ENCODE results near the gene AGAP1. TPM values are rescaled to one million over a fixed set of nuclear protein-coding genes. Genes with fewer than 3 reads are reported as not detected.

AGAP1 gene
- total RNA-seq, 1 experiment from 2014 or later, result 25.8 TPM

- H3K9ac ChIP-seq (ENCODE audit: extremely low read depth, insufficient read length, low read length), result no peak overlapping the region
- no peaks in the 10 kb centered on the region for H3K9me3 ChIP-seq (ENCODE audit: control insufficient read depth, low read depth, low read length)
- H3K36me3 Mint-ChIP-seq (ENCODE audit: insufficient read depth in 1 of 3, low read depth in 3 of 3), result peaks cover 0 to 2% (median 0%) of the 10 kb centered on the region in 3 experiments; a peak in 1 of 7 replicates
- no peak overlapping the region for H4K5ac ChIP-seq (ENCODE audit: insufficient read length, low read depth, low read length)
- no peak overlapping the region for H3K56ac ChIP-seq (ENCODE audit: insufficient read length, low read depth, low read length)
- no peak overlapping the region for H3K27ac ChIP-seq (ENCODE audit: insufficient read length, low read depth, low read length)
- peaks cover 12% of the 10 kb centered on the region; the same call in 1 of the 2 replicates for H3K4me1 ChIP-seq (ENCODE audit: insufficient read depth, low read length)
- no peak overlapping the region for H3K23ac ChIP-seq (ENCODE audit: insufficient read length, low read depth, low read length)
- H2AFZ ChIP-seq (ENCODE audit: low read length), result no peak overlapping the region
- no peak overlapping the region for H3K18ac ChIP-seq (ENCODE audit: insufficient read length, low read depth, low read length)
- peak overlapping the region; percentile 61 to 75 for H3K4me3 Mint-ChIP-seq
- peak overlapping the region; percentile 69 for H3K4me2 ChIP-seq (ENCODE audit: insufficient read depth, insufficient read length, low read length)
- H3K14ac ChIP-seq (ENCODE audit: insufficient read depth, low read length), result no peak overlapping the region
- peaks cover 22% of the 10 kb centered on the region for H3K27me3 ChIP-seq (ENCODE audit: insufficient read depth, low read length)
- H2BK12ac ChIP-seq (ENCODE audit: insufficient read length, low read depth, low read length), result no peak overlapping the region
- peaks cover 7 to 15% of the 10 kb centered on the region in 2 experiments; a peak in 4 of 5 replicates for H3K9me3 Mint-ChIP-seq
- WGBS (ENCODE audit: extremely low coverage, insufficient read length, low lambda C conversion rate), result no CpG with 5 or more reads among the region's 15 CpGs
- H2AK5ac ChIP-seq (ENCODE audit: insufficient read length, low read length), result no peak overlapping the region
- TF ChIP-seq, protein P1, sequence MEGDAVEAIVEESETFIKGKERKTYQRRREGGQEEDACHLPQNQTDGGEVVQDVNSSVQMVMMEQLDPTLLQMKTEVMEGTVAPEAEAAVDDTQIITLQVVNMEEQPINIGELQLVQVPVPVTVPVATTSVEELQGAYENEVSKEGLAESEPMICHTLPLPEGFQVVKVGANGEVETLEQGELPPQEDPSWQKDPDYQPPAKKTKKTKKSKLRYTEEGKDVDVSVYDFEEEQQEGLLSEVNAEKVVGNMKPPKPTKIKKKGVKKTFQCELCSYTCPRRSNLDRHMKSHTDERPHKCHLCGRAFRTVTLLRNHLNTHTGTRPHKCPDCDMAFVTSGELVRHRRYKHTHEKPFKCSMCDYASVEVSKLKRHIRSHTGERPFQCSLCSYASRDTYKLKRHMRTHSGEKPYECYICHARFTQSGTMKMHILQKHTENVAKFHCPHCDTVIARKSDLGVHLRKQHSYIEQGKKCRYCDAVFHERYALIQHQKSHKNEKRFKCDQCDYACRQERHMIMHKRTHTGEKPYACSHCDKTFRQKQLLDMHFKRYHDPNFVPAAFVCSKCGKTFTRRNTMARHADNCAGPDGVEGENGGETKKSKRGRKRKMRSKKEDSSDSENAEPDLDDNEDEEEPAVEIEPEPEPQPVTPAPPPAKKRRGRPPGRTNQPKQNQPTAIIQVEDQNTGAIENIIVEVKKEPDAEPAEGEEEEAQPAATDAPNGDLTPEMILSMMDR (conservative IDR thresholded peaks at IDR 0.05), result no peak
- no peak overlapping the region for H2BK15ac ChIP-seq (ENCODE audit: low read depth, low read length)
- H3K79me2 ChIP-seq (ENCODE audit: insufficient read depth, low read length), result no peaks in the 10 kb centered on the region
- H3K27ac Mint-ChIP-seq, result no peak overlapping the region
- peaks cover 93% of the 10 kb centered on the region for H3K27me3 Mint-ChIP-seq (ENCODE audit: low read depth)
- H3T11ph ChIP-seq (ENCODE audit: low read length), result no peak overlapping the region
- no peak overlapping the region for H2BK120ac ChIP-seq (ENCODE audit: low read depth, low read length, poor library complexity, severe bottlenecking)
- no peak overlapping the region for H4K91ac ChIP-seq (ENCODE audit: insufficient read length, low read depth, low read length)
- no peak overlapping the region for H2BK5ac ChIP-seq (ENCODE audit: insufficient read length, low read length)
- H3K23me2 ChIP-seq (ENCODE audit: insufficient read length, low read depth, low read length, poor library complexity, severe bottlenecking), result peaks cover 14% of the 10 kb centered on the region
- H4K8ac ChIP-seq (replicated peaks; ENCODE audit: insufficient read length, low read depth, low read length), result no peak overlapping the region
- DNase-seq, result no peak
- no peaks in the 10 kb centered on the region for H3K79me1 ChIP-seq (ENCODE audit: insufficient read depth, low read depth, low read length, poor library complexity, severe bottlenecking)
- H4K20me1 ChIP-seq (ENCODE audit: control insufficient read depth, insufficient read depth, insufficient read length), result no peaks in the 10 kb centered on the region
- H3K4me1 Mint-ChIP-seq, result peaks cover 25 to 40% of the 10 kb centered on the region in 2 experiments
- H3K4ac ChIP-seq (ENCODE audit: low read depth, low read length), result no peak overlapping the region
- no peak overlapping the region for H2BK20ac ChIP-seq (ENCODE audit: low read depth, low read length, poor library complexity, severe bottlenecking)
These were observed 685.0 kb downstream of the AGAP1 start for GRCh38 chr2:236178890-236179235.

All from H9 (cell line).